Hepatocyte (in vitro differentiated cells): Measurements from ENCODE around the gene LSAMP. TPM values are rescaled to one million over a fixed set of nuclear protein-coding genes. Genes with fewer than 3 reads are reported as not detected.

ENCODE experiments used
- DNase-seq: peaks from one replicate; pipeline ENCODE4 v3.0.0-alpha.2; 2016; ENCODE audit warnings: low spot score
- H2AFZ ChIP-seq: fragments of 200-600 bp; sonication (generic); 2 replicates; pipeline ENCODE4 v1.6.0; 2016; ENCODE audit warnings: antibody characterized with exemption, mild to moderate bottlenecking
- H3K27ac ChIP-seq: fragments of 200-600 bp; sonication (generic); 2 replicates; pipeline ENCODE4 v1.5.1; 2016; ENCODE audit warnings: mild to moderate bottlenecking
- H3K27me3 ChIP-seq: fragments of 200-600 bp; sonication (generic); 2 replicates; pipeline ENCODE4 v1.6.1; 2016
- H3K36me3 ChIP-seq: fragments of 200-600 bp; sonication (generic); replicated peaks from 2 replicates; pipeline ENCODE4 v1.5.1; 2016; ENCODE audit warnings: low read depth; ENCODE audit not compliant: insufficient read depth
- H3K4me1 ChIP-seq: fragments of 200-600 bp; sonication (generic); 2 replicates; pipeline ENCODE4 v1.5.1; 2016; ENCODE audit warnings: mild to moderate bottlenecking, moderate library complexity; ENCODE audit not compliant: insufficient read depth
- H3K4me2 ChIP-seq: fragments of 200-600 bp; sonication (generic); 2 replicates; pipeline ENCODE4 v1.6.0; 2016
- H3K4me3 ChIP-seq: fragments of 200-600 bp; sonication (generic); 2 replicates; pipeline ENCODE4 v1.5.1; 2016; ENCODE audit warnings: mild to moderate bottlenecking
- H3K79me2 ChIP-seq: fragments of 200-600 bp; sonication (generic); 2 replicates; pipeline ENCODE4 v1.6.0; 2017; ENCODE audit warnings: mild to moderate bottlenecking
- H3K9me2 ChIP-seq: fragments of 200-600 bp; sonication (generic); replicated peaks from 2 replicates; pipeline ENCODE4 v1.6.0; 2017; ENCODE audit warnings: mild to moderate bottlenecking; ENCODE audit not compliant: insufficient read depth
- H3K9me3 ChIP-seq: fragments of 200-600 bp; sonication (generic); 2 replicates; pipeline ENCODE4 v1.5.1; 2016; ENCODE audit warnings: low read depth, mild to moderate bottlenecking
- H4K20me1 ChIP-seq: fragments of 200-600 bp; sonication (generic); 2 replicates; pipeline ENCODE4 v1.6.0; 2016; ENCODE audit warnings: mild to moderate bottlenecking; ENCODE audit not compliant: insufficient read depth, poor library complexity, severe bottlenecking
- EZH2 ChIP-seq: fragments of 200-600 bp; sonication (generic); IDR thresholded peaks from 2 replicates; pipeline ENCODE4 v1.6.1; 2016; ENCODE audit warnings: antibody characterized with exemption, mild to moderate bottlenecking, borderline replicate concordance
- EZH2phosphoT487 ChIP-seq: fragments of 200-600 bp; sonication (generic); IDR thresholded peaks from one replicate; pipeline ENCODE4 v1.6.1; 2018; ENCODE audit warnings: antibody characterized with exemption, mild to moderate bottlenecking, low read depth, moderate library complexity; ENCODE audit not compliant: unreplicated experiment, severe bottlenecking
- WGBS: methylation state at CpG from one replicate; pipeline ENCODE4 v1.1.6; 2016; ENCODE audit warnings: low lambda C conversion rate; ENCODE audit errors: missing lambda C conversion rate; 5-methylcytosine and 5-hydroxymethylcytosine counted together
- polyA plus RNA-seq: library from polyadenylated mRNA; unstranded; fragments of >200 nt; fragmentation: Nextera tagmentation; extraction: Ambion mirVana; gene quantifications from 2 replicates; pipeline ENCODE4 v1.2.1, GENCODE V29; 2016
- total RNA-seq: library from RNA; depleted of rRNA; stranded (reverse); fragments of >200 nt; gene quantifications from 2 replicates; pipeline ENCODE4 v1.2.3, GENCODE V29; 2014
- TF ChIP-seq, protein P1 (sequence below): fragments of 200-600 bp; sonication (generic); IDR thresholded peaks from 2 replicates; pipeline ENCODE4 v1.5.1; 2016; ENCODE audit warnings: antibody characterized with exemption, mild to moderate bottlenecking; ENCODE audit not compliant: poor library complexity

The LSAMP gene
- total and polyA plus RNA-seq, 2 experiments from 2014 or later = 15.1 to 22.3 TPM

DNA sequence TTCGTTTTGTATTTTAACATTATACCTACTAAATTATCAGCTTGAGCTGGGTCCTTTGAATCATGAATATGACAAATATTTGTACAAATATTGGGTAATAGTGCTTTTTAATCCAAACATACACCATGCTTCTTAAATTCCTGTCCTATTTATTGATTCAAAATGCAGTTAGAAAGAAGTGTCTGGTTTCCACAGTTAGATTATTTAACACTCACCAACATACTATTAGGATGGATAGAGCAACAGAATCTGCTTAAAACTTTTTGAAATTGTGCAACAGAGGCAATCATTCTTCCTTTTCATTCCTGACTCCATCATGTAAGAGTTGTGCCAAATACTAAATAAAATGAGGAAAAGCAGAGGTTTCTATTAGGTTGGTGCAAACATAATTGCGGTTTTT lies 281.2 kb downstream of the LSAMP start:
- H3K4me1 ChIP-seq = peaks cover 2% of the 10 kb centered on the region
- no peak for DNase-seq
- 86% methylated on average over 2 of the region's 2 CpGs for WGBS
- no peak overlapping the region for H3K4me2 ChIP-seq
- no peaks in the 10 kb centered on the region for H3K36me3 ChIP-seq
- TF ChIP-seq, protein P1, sequence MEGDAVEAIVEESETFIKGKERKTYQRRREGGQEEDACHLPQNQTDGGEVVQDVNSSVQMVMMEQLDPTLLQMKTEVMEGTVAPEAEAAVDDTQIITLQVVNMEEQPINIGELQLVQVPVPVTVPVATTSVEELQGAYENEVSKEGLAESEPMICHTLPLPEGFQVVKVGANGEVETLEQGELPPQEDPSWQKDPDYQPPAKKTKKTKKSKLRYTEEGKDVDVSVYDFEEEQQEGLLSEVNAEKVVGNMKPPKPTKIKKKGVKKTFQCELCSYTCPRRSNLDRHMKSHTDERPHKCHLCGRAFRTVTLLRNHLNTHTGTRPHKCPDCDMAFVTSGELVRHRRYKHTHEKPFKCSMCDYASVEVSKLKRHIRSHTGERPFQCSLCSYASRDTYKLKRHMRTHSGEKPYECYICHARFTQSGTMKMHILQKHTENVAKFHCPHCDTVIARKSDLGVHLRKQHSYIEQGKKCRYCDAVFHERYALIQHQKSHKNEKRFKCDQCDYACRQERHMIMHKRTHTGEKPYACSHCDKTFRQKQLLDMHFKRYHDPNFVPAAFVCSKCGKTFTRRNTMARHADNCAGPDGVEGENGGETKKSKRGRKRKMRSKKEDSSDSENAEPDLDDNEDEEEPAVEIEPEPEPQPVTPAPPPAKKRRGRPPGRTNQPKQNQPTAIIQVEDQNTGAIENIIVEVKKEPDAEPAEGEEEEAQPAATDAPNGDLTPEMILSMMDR = no peak
- no peak for TF ChIP-seq EZH2
- TF ChIP-seq EZH2phosphoT487 = no peak
- no peaks in the 10 kb centered on the region for H4K20me1 ChIP-seq
- no peaks in the 10 kb centered on the region for H3K9me3 ChIP-seq
- no peak overlapping the region for H2AFZ ChIP-seq
- H3K79me2 ChIP-seq = no peaks in the 10 kb centered on the region
- no peak overlapping the region for H3K4me3 ChIP-seq
- no peak overlapping the region for H3K27ac ChIP-seq
- no peaks in the 10 kb centered on the region for H3K9me2 ChIP-seq
- H3K27me3 ChIP-seq = no peaks in the 10 kb centered on the region

DNA sequence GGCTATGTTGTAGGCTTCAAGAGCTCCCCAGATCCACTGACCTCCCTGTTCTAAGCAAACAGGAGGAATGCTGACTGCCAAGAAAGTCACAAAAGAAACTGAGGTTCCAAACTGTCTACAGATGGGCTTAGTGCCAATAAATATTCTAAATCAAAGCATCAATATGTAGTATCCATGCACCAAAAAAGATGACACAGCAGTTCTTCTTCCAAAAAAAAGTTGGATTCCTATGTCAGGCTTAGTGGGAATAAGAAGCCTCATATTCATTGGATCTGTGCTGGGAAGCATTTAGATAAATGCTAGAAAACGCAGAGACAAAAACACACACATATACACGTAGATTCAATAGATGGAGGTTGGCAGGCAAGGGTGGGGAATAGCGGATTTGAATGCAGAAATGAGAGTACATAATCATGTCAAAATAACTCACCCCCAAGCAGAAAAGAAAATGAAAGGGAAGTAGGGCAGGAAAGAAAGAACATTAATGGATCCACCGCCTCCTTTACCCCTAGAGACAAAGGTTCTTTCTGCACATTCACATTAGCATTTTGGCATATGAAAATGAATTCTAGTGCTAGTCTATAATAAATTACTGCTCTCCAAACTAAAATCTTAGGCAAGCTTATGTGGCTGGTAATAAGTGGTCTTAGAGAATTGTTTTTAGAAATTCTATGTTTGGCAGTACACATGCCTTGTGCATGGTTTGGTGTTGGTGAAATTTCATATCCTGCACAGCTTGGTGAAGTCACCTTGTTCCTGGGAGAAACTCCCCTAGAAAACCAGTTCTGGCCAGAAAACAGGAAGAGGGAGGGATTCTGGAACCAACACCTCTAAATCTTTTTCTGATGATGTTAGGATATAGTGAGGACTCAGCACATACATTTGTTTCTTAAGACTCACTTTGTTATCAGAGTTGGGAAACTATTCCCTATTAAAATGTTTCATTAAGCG lies 283.4 kb downstream of the LSAMP start:
- Histone ChIP-seq H3K9me2 (no peaks in the 10 kb centered on the region), H3K36me3 (no peaks in the 10 kb centered on the region), H2AFZ (no peak overlapping the region), H4K20me1 (no peaks in the 10 kb centered on the region), H3K4me3 (no peak overlapping the region), H3K4me1 (peaks cover 2% of the 10 kb centered on the region), H3K79me2 (no peaks in the 10 kb centered on the region), H3K9me3 (no peaks in the 10 kb centered on the region), H3K4me2 (no peak overlapping the region), H3K27me3 (no peaks in the 10 kb centered on the region), H3K27ac (no peak overlapping the region)
- no peak for DNase-seq
- WGBS = 85% methylated on average over 5 of the region's 5 CpGs
- TF ChIP-seq EZH2 = no peak
- TF ChIP-seq, protein P1 = no peak
- TF ChIP-seq EZH2phosphoT487 = no peak

DNA sequence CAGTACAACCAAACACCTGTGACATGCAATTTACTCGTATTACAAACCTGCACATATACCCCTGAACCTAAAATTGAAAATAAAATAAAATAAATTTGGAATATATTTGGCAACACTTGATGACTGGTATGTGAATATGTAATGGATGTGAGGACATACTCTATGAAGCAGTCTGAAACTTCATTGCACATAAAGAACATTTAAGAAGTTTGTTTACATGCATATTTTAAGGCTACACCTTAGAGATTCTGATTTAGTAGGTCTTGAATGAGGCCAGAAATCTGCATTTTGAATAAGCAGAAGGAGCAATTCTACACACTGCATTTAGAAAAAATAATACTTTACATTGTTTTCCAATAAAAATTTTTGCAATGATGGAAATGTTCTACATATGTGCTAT lies 284.7 kb downstream of the LSAMP start:
- Histone ChIP-seq H3K4me2 (no peak overlapping the region), H3K4me3 (no peak overlapping the region), H3K4me1 (peaks cover 7% of the 10 kb centered on the region), H3K27me3 (no peaks in the 10 kb centered on the region), H3K9me2 (no peaks in the 10 kb centered on the region), H3K79me2 (no peaks in the 10 kb centered on the region), H3K9me3 (no peaks in the 10 kb centered on the region), H3K27ac (no peak overlapping the region), H4K20me1 (no peaks in the 10 kb centered on the region), H2AFZ (no peak overlapping the region), H3K36me3 (no peaks in the 10 kb centered on the region)
- TF ChIP-seq EZH2phosphoT487 (no peak), EZH2 (no peak)
- TF ChIP-seq, protein P1 = no peak
- no peak for DNase-seq
- 100% methylated on average over 1 of the region's 1 CpG for WGBS
